Fibroblast of lung (primary cell): Measurements from ENCODE around the gene RNF125. TPM values are rescaled to one million over a fixed set of nuclear protein-coding genes. Genes with fewer than 3 reads are reported as not detected.

Source experiments
- DNase-seq, 2 donors: peaks; one replicate each; pipeline versions ENCODE4 v3.0.0 to v3.0.0-alpha.2; 2010; ENCODE audit warnings: low read depth in 2 of 2
- H2AFZ ChIP-seq: 2 replicates; pipeline ENCODE4 v1.5.1; 2012; ENCODE audit warnings: low read length, control low read depth, inconsistent platforms
- H3K27ac ChIP-seq: 2 replicates; pipeline ENCODE4 v1.5.1; 2011; ENCODE audit warnings: low read length, control low read depth; ENCODE audit not compliant: insufficient read depth
- H3K27me3 ChIP-seq: 2 replicates; pipeline ENCODE4 v1.5.1; 2011; ENCODE audit warnings: mild to moderate bottlenecking, low read length; ENCODE audit not compliant: control insufficient read depth, insufficient read depth
- H3K36me3 ChIP-seq: 2 replicates; pipeline ENCODE4 v1.5.1; 2011; ENCODE audit warnings: low read length; ENCODE audit not compliant: control insufficient read depth, insufficient read depth
- H3K4me1 ChIP-seq: 2 replicates; pipeline ENCODE4 v1.5.1; 2011; ENCODE audit warnings: low read length; ENCODE audit not compliant: control insufficient read depth, insufficient read depth; ENCODE audit errors: extremely low read depth
- H3K4me2 ChIP-seq: 2 replicates; pipeline ENCODE4 v1.5.1; 2011; ENCODE audit warnings: low read length, control low read depth; ENCODE audit not compliant: insufficient read depth; ENCODE audit errors: extremely low read depth
- H3K4me3 ChIP-seq, 4 experiments: fragments of 200-600 bp in 1 of 4; sonication (generic) in 1 of 4; replicated peaks in 1 of 4; 2 replicates each; pipeline ENCODE4 v1.5.1; 2011 to 2016; ENCODE audit warnings: low read length in 4 of 4, low read depth in 3 of 4, mild to moderate bottlenecking in 3 of 4, control low read depth in 2 of 4, inconsistent platforms in 1 of 4, mixed read lengths in 1 of 4; ENCODE audit not compliant: insufficient read depth in 1 of 4; ENCODE audit errors: control extremely low read depth in 1 of 4
- H3K79me2 ChIP-seq: 2 replicates; pipeline ENCODE4 v1.5.1; 2012; ENCODE audit warnings: mild to moderate bottlenecking, low read length, inconsistent platforms; ENCODE audit not compliant: control insufficient read depth, insufficient read depth
- H3K9ac ChIP-seq: 2 replicates; pipeline ENCODE4 v1.5.1; 2011; ENCODE audit warnings: mild to moderate bottlenecking, low read length, control low read depth; ENCODE audit not compliant: insufficient read depth
- H3K9me3 ChIP-seq: 2 replicates; pipeline ENCODE4 v1.5.1; 2012; ENCODE audit warnings: low read depth, low read length; ENCODE audit not compliant: control insufficient read depth, insufficient read depth
- H4K20me1 ChIP-seq: 2 replicates; pipeline ENCODE4 v1.5.1; 2011; ENCODE audit warnings: low read length; ENCODE audit not compliant: control insufficient read depth, insufficient read depth; ENCODE audit errors: extremely low read depth
- EZH2 ChIP-seq: IDR thresholded peaks from 2 replicates; pipeline ENCODE4 v1.5.1; 2012; ENCODE audit warnings: low read length, control low read depth, mild to moderate bottlenecking; ENCODE audit errors: missing control alignments
- polyA plus RNA-seq, 2 donors: library from polyadenylated mRNA; depleted of rRNA in 1 of 2; stranded (reverse) in 1 of 2; unstranded in 1 of 2; fragments of >200 nt; gene quantifications; 2 replicates each; pipeline ENCODE4 v1.2.1, GENCODE V29; 2011 to 2012; ENCODE audit warnings: missing spikeins in 1 of 2
- total RNA-seq: library from RNA; depleted of rRNA; stranded (reverse); fragments of >200 nt; gene quantifications from 2 replicates; pipeline ENCODE4 v1.2.1, GENCODE V29; 2014
- TF ChIP-seq, protein P1 (sequence below), 2 donors: IDR thresholded peaks in 1 of 2; conservative IDR thresholded peaks in 1 of 2; 1 replicate in 1 of 2; 2 replicates in 1 of 2; pipeline ENCODE4 v1.5.1; 2011 to 2012; ENCODE audit warnings: low read length in 2 of 2, control low read depth in 1 of 2, inconsistent platforms in 1 of 2, low read depth in 1 of 2, mild to moderate bottlenecking in 1 of 2

Gene RNF125
- total and polyA plus RNA-seq, 2 donors (not counting 1 experiment from before 2014, with no cell fraction given), result 0.14 to 0.33 TPM

DNA sequence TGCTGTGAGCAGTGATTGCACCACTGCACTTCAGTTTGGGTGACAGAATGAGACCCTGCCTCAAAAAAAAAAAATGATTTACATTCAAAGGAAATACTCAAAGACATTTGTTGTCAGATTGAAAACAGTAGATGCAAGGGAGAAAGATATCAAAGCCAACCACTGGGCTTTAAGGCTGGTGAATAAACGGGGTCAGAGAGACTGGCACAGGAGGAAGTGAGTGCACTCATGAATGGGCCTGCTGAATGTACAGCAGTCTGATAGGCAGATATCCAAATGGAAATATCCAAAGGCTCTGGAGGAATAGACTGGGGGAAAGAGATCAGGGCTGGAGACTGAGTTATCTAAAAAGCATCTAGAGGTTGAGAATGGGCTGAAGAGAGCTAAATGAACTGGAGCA is 10.9 kb downstream of the RNF125 start:
- no peak overlapping the region for H3K9ac ChIP-seq
- TF ChIP-seq EZH2, result no peak
- TF ChIP-seq, protein P1, sequence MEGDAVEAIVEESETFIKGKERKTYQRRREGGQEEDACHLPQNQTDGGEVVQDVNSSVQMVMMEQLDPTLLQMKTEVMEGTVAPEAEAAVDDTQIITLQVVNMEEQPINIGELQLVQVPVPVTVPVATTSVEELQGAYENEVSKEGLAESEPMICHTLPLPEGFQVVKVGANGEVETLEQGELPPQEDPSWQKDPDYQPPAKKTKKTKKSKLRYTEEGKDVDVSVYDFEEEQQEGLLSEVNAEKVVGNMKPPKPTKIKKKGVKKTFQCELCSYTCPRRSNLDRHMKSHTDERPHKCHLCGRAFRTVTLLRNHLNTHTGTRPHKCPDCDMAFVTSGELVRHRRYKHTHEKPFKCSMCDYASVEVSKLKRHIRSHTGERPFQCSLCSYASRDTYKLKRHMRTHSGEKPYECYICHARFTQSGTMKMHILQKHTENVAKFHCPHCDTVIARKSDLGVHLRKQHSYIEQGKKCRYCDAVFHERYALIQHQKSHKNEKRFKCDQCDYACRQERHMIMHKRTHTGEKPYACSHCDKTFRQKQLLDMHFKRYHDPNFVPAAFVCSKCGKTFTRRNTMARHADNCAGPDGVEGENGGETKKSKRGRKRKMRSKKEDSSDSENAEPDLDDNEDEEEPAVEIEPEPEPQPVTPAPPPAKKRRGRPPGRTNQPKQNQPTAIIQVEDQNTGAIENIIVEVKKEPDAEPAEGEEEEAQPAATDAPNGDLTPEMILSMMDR (conservative IDR thresholded peaks at IDR 0.05 in 1 of 2, IDR thresholded peaks at IDR 0.05 in 1 of 2; ENCODE audit: low read depth in 1 of 2, low read length in 2 of 2), result no peak
- no peak for DNase-seq
- no peak overlapping the region for H3K4me2 ChIP-seq
- H4K20me1 ChIP-seq, result no peaks in the 10 kb centered on the region
- no peak overlapping the region for H3K4me3 ChIP-seq
- no peaks in the 10 kb centered on the region for H3K27me3 ChIP-seq
- H3K27ac ChIP-seq, result no peak overlapping the region
- no peaks in the 10 kb centered on the region for H3K9me3 ChIP-seq
- H3K36me3 ChIP-seq, result no peaks in the 10 kb centered on the region
- no peaks in the 10 kb centered on the region for H3K4me1 ChIP-seq
- H2AFZ ChIP-seq, result no peak overlapping the region
- no peaks in the 10 kb centered on the region for H3K79me2 ChIP-seq

DNA sequence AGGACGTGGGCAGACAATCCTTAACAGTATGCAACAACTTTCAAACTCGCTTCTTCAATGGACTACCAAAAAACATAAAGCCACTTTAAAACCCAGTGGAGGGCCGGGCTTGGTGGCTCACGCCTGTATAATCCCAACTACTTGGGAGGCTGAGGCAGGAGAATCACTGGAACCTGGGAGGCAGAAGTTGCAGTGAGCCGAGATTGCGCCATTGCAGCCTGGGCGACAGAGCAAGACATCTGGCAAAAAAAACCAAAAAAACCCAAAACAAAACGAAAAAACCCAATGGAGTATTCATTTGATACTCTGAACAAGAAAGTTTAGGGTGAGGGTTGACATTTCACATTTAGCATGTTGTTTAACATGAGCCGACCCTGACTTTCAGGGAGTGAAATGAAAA is 14.0 kb downstream of the RNF125 start:
- Histone ChIP-seq H3K79me2 (no peaks in the 10 kb centered on the region), H3K36me3 (no peaks in the 10 kb centered on the region), H4K20me1 (peaks cover 2% of the 10 kb centered on the region), H3K9me3 (no peaks in the 10 kb centered on the region), H3K4me1 (no peaks in the 10 kb centered on the region), H3K27ac (no peak overlapping the region), H3K27me3 (no peaks in the 10 kb centered on the region), H2AFZ (no peak overlapping the region), H3K9ac (no peak overlapping the region), H3K4me2 (no peak overlapping the region), H3K4me3 (no peak overlapping the region)
- DNase-seq, result no peak
- no peak for TF ChIP-seq EZH2
- TF ChIP-seq, protein P1 (conservative IDR thresholded peaks at IDR 0.05 in 1 of 2, IDR thresholded peaks at IDR 0.05 in 1 of 2; ENCODE audit: low read depth in 1 of 2, low read length in 2 of 2), result no peak

DNA sequence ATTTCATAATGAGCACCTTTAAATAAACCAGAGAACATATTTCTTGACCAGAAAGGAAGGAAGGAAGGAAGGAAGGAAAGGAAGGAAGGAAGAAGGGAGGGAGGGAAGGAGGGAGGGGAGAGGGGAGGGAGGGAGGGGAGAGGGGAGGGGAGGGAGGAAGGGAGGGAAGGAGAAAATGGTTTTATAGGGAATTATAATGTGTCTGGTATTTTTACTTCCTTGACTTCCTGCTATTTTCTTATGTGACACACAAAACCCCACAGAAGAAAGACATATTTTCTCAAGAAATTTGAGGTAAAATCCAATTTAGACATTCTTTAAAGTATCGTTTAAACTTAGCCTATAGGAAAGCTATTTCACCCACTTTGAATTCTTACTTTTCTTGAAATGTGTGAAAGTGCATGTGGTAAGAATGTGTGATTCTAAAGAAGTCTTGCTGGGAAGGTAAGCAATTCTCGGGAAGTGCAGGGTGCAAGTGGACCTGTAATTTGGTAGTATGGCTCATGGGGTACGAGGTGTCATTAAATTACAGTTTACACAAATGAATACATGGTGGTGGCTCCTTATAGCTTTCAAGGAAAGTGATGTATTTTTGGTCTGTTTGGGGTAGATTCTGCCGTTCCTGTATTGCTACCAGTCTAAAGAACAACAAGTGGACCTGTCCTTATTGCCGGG is 18.0 kb downstream of the RNF125 start:
- H3K4me3 ChIP-seq, result no peak overlapping the region
- no peak overlapping the region for H2AFZ ChIP-seq
- no peaks in the 10 kb centered on the region for H3K79me2 ChIP-seq
- H3K9me3 ChIP-seq, result no peaks in the 10 kb centered on the region
- TF ChIP-seq, protein P1 (conservative IDR thresholded peaks at IDR 0.05 in 1 of 2, IDR thresholded peaks at IDR 0.05 in 1 of 2; ENCODE audit: low read depth in 1 of 2, low read length in 2 of 2), result no peak
- TF ChIP-seq EZH2, result no peak
- no peak overlapping the region for H3K27ac ChIP-seq
- no peak overlapping the region for H3K4me2 ChIP-seq
- no peak for DNase-seq
- H3K36me3 ChIP-seq, result no peaks in the 10 kb centered on the region
- H3K9ac ChIP-seq, result no peak overlapping the region
- no peaks in the 10 kb centered on the region for H3K27me3 ChIP-seq
- H3K4me1 ChIP-seq, result no peaks in the 10 kb centered on the region
- peaks cover 2% of the 10 kb centered on the region for H4K20me1 ChIP-seq
